HepG2 (cell line): ENCODE data around the gene AGPAT3. TPM values are rescaled to one million over a fixed set of nuclear protein-coding genes. Genes with fewer than 3 reads are reported as not detected.
A peak's percentile ranks its signal among the peaks of the same experiment; 100 is the strongest.

Source experiments
- ATF7 ChIP-seq, 2 experiments: fragments of 450-650 bp in 1 of 2; sonication (generic) in 1 of 2; formaldehyde crosslinking in 1 of 2; IDR thresholded peaks; 2 replicates each; pipeline versions ENCODE4 v1.4.0 to v1.6.1; 2016 to 2020; ENCODE audit warnings: antibody characterized with exemption in 1 of 2, mild to moderate bottlenecking in 1 of 2, missing genetic modification reagents in 1 of 2
- EED ChIP-seq: sonication (generic); formaldehyde crosslinking; IDR thresholded peaks from 2 replicates; pipeline ENCODE4 v1.5.0; 2020; ENCODE audit warnings: mild to moderate bottlenecking, missing genetic modification reagents
- MEIS1 ChIP-seq: sonication (generic); formaldehyde crosslinking; IDR thresholded peaks from 2 replicates; pipeline ENCODE4 v1.9.0; 2021; ENCODE audit warnings: mild to moderate bottlenecking, missing genetic modification reagents, moderate library complexity, borderline replicate concordance
- NFAT5 ChIP-seq: sonication (generic); formaldehyde crosslinking; IDR thresholded peaks from 2 replicates; pipeline ENCODE4 v1.4.0; 2020; ENCODE audit warnings: missing genetic modification reagents
- ZBTB10 ChIP-seq: sonication (generic); formaldehyde crosslinking; IDR thresholded peaks from 2 replicates; pipeline ENCODE4 v1.4.0; 2020; ENCODE audit warnings: missing genetic modification reagents, borderline replicate concordance
- ZEB1 ChIP-seq: IDR thresholded peaks from 2 replicates; pipeline ENCODE4 v1.6.1; 2012; ENCODE audit warnings: mild to moderate bottlenecking, low read depth, inconsistent platforms; ENCODE audit not compliant: insufficient replicate concordance
- polyA plus RNA-seq, 8 experiments: library from polyadenylated mRNA; depleted of rRNA in 3 of 8; stranded (reverse) in 7 of 8; unstranded in 1 of 8; fragments of >200 nt; fragmentation: Illumina TruSeq in 4 of 8; extraction: Trizol in 4 of 8; gene quantifications; 2 replicates each; pipeline versions ENCODE4 v1.2.1 to v1.2.3, GENCODE V29; 2011 to 2016; ENCODE audit warnings: low read depth in 4 of 8, missing spikeins in 1 of 8, mixed read lengths in 1 of 8; ENCODE audit not compliant: insufficient read depth in 1 of 8
- total RNA-seq, 5 experiments: library from RNA; depleted of rRNA; stranded (reverse); fragments of >200 nt; fragmentation: Illumina TruSeq; extraction: Trizol; gene quantifications; 2 replicates each; pipeline ENCODE4 v1.2.3, GENCODE V29; 2016; ENCODE audit warnings: low read depth in 1 of 5
- TF ChIP-seq, protein P1 (sequence below): sonication (generic); formaldehyde crosslinking; IDR thresholded peaks from 2 replicates; pipeline ENCODE4 v1.4.0; 2020; ENCODE audit warnings: mild to moderate bottlenecking, low read depth, missing genetic modification reagents

Gene AGPAT3
- total and polyA plus RNA-seq, 2 of the 13 experiments (the other 11 are each of a cell fraction or from before 2014, with no cell fraction given), result 32.2 to 54.4 TPM

DNA sequence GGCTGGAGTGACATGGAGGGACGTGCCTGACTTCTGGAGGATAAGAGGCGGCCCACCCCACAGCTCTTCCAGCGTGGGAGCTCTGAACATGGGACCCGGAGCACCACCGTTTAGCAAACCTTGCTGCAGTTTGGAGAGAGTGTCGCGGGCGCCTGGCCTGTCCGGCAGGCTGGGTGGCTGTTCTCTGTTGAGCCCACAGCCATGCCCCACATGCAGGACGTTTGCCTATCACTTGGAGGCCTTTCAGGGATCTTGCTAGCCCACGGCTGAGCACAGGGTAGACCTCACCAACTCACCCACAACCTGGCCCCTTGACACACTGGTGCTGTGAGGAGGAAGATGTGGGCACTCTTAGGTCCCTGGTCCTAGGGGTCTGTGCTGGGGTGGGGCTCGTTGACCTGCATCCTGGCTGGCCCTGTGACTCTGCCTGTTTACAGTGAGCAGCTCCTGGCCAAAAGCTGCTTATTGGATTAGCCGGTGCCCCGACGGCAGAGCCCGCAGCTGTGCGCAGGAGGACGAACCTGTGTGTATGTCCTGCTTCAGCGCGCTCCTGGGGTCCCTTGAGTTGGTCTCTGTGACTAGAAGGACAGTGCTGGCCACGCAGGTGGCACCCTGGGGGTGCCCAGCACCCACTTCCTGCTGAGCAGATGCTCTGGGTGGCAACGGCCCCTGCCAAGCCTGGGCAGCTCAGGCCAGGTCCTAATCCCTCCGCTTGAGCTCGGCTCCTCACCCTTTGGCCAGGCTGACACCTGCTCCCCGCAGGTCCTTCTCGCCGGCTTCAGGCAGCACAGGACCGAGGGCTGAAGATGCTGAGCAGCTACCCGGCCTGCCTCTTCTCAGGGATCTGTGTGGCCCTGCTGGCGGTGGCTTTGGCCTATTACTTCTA is 74.7 kb downstream of the AGPAT3 start (continued):
- TF ChIP-seq NFAT5 (CRISPR knock-in tag) (no peak), ZEB1 (no peak), ZBTB10 (CRISPR knock-in tag) (no peak), ATF7 (IDR thresholded peaks at IDR 0.05) (no peak), ATF7 (CRISPR knock-in tag; IDR thresholded peaks at IDR 0.05) (0 out of 2 replicates have a peak, but pooled peaks have one; percentile 4), EED (CRISPR knock-in tag) (0 out of 2 replicates have a peak, but pooled peaks have one; percentile 47), MEIS1 (peak; percentile 16; the same call in 1 of the 2 replicates)
- TF ChIP-seq, protein P1, sequence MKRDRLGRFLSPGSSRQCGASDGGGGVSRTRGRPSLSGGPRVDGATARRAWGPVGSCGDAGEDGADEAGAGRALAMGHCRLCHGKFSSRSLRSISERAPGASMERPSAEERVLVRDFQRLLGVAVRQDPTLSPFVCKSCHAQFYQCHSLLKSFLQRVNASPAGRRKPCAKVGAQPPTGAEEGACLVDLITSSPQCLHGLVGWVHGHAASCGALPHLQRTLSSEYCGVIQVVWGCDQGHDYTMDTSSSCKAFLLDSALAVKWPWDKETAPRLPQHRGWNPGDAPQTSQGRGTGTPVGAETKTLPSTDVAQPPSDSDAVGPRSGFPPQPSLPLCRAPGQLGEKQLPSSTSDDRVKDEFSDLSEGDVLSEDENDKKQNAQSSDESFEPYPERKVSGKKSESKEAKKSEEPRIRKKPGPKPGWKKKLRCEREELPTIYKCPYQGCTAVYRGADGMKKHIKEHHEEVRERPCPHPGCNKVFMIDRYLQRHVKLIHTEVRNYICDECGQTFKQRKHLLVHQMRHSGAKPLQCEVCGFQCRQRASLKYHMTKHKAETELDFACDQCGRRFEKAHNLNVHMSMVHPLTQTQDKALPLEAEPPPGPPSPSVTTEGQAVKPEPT (CRISPR knock-in tag), result no peak
